Esophagus (tissue), 2 donors: ENCODE results near the gene USP17L22. TPM values are rescaled to one million over a fixed set of nuclear protein-coding genes. Genes with fewer than 3 reads are reported as not detected.
"Not testable (repeated sequence)": the region's sequence is repeated elsewhere in the genome, so short reads cannot be mapped to it uniquely, and the experiment has no call there.

ENCODE experiments used
- H3K27ac ChIP-seq, 2 donors: one replicate each; pipeline ENCODE4 v1.5.1; 2013; ENCODE audit warnings: low read depth in 2 of 2, mild to moderate bottlenecking in 2 of 2, inconsistent platforms in 1 of 2, low read length in 1 of 2, moderate library complexity in 1 of 2
- H3K27me3 ChIP-seq, 2 donors: one replicate each; pipeline ENCODE4 v1.6.1; 2013; ENCODE audit warnings: low read length in 2 of 2, control low read depth in 1 of 2, mild to moderate bottlenecking in 1 of 2; ENCODE audit not compliant: insufficient read depth in 2 of 2, control insufficient read depth in 1 of 2
- H3K36me3 ChIP-seq, 2 donors: one replicate each; pipeline ENCODE4 v1.6.1; 2013; ENCODE audit warnings: low read length in 1 of 2; ENCODE audit not compliant: control insufficient read depth in 2 of 2, insufficient read depth in 2 of 2
- H3K4me1 ChIP-seq, 2 donors: one replicate each; pipeline ENCODE4 v1.6.1; 2013; ENCODE audit warnings: low read length in 1 of 2; ENCODE audit not compliant: control insufficient read depth in 2 of 2, insufficient read depth in 2 of 2
- H3K4me3 ChIP-seq, 2 donors: one replicate each; pipeline ENCODE4 v1.5.1; 2013; ENCODE audit warnings: low read length in 2 of 2, mild to moderate bottlenecking in 2 of 2, low read depth in 1 of 2, moderate library complexity in 1 of 2
- H3K9me3 ChIP-seq, 2 donors: one replicate each; pipeline ENCODE4 v1.6.1; 2013; ENCODE audit warnings: mild to moderate bottlenecking in 2 of 2, low read depth in 1 of 2, low read length in 1 of 2, moderate library complexity in 1 of 2; ENCODE audit not compliant: control insufficient read depth in 2 of 2, insufficient read depth in 1 of 2
- WGBS, 2 donors: extraction: QIAGEN DNeasy Blood & Tissue Kit; methylation state at CpG; one replicate each; pipeline ENCODE4 v1.1.7; 2013; 5-methylcytosine and 5-hydroxymethylcytosine counted together
- polyA plus RNA-seq, 2 donors: library from polyadenylated mRNA; stranded (reverse); fragments of 200-250 nt; gene quantifications; one replicate each; pipeline ENCODE4 v1.2.3, GENCODE V29; 2013
- donor health status: healthy with polysubstance abuse.
- donor health status: Bipolar disorder and iron deficiency.

Gene USP17L22
- polyA plus RNA-seq, 2 donors, result not detected

DNA sequence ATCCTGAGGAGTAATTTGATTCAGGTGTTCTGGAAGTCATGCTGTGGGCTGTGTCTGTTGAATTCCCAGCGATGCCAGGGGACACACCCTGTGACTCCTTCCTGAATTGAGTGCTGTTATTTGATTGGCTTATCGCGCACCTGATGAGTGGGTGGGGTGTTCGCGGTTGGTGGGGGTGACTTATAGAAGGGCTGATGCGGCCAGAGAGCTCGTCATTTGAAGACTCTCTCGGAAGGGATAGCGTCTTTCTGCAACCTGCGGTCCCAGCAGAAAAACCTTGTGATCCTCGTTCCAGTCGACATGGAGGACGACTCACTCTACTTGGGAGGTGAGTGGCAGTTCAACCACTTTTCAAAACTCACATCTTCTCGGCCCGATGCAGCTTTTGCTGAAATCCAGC lies 9.6 kb upstream of the USP17L22 start, which contains the start of gene USP17L20:
Gene USP17L20 (plus strand): TSS at position 301 of the 400 bp plus-strand sequence. CDS start 0 bp downstream, at position 301.
- WGBS, 2 donors, result no CpG with 5 or more reads among the region's 15 CpGs
- H3K4me3 ChIP-seq, H3K4me1 ChIP-seq, H3K27me3 ChIP-seq, H3K27ac ChIP-seq, H3K36me3 ChIP-seq, H3K9me3 ChIP-seq: not testable (repeated sequence)

DNA sequence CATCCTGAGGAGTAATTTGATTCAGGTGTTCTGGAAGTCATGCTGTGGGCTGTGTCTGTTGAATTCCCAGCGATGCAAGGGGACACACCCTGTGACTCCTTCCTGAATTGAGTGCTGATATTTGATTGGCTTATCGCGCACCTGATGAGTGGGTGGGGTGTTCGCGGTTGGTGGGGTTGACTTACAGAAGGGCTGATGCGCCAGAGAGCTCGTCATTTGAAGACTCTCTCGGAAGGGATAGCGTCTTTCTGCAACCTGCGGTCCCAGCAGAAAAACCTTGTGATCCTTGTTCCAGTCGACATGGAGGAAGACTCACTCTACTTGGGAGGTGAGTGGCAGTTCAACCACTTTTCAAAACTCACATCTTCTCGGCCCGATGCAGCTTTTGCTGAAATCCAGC lies 4.8 kb upstream of the USP17L22 start, which contains the start of gene USP17L21:
Gene USP17L21 (plus strand): TSS at position 301 of the 400 bp plus-strand sequence. CDS start 0 bp downstream, at position 301.
- not testable (repeated sequence) for H3K36me3 ChIP-seq, H3K4me3 ChIP-seq, H3K4me1 ChIP-seq, H3K9me3 ChIP-seq, H3K27me3 ChIP-seq, H3K27ac ChIP-seq
- no CpG with 5 or more reads among the region's 13 CpGs for WGBS, 2 donors

DNA sequence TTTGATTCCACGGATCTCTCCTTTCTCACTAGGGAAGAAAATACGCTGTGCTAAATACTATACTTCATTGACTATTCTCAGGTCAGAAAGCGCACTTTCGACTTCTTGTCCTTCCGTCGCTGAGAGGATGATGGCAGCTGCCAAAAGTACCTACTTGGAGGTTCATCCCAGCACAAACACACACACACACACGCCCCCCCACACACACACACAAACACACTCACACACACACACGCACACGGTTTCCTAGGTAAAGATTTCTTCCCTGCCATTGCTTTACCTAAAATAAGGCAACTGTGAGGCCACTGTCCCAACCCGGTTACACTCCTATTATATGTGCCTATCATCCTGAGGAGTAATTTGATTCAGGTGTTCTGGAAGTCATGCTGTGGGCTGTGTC lies 4.3 kb downstream of the USP17L22 start:
- H3K4me3 ChIP-seq, H3K4me1 ChIP-seq, H3K27ac ChIP-seq, H3K27me3 ChIP-seq, H3K9me3 ChIP-seq, H3K36me3 ChIP-seq: not testable (repeated sequence)
- WGBS, 2 donors, result 82 to 87% methylated on average over 5 of the region's 10 CpGs

Other genes with a start within 250 kb of the USP17L22 start
- not detected for gene FAM90A26, start 97.2 kb upstream of the USP17L22 start, polyA plus RNA-seq
- gene USP17L10, start 57.0 kb upstream of the USP17L22 start, polyA plus RNA-seq, result not detected
- gene USP17L11, start 52.2 kb upstream of the USP17L22 start, polyA plus RNA-seq, result not detected
- gene USP17L12, start 47.5 kb upstream of the USP17L22 start, polyA plus RNA-seq, result not detected
- not detected for gene USP17L13, start 42.7 kb upstream of the USP17L22 start, polyA plus RNA-seq
- not detected for gene USP17L15, start 33.2 kb upstream of the USP17L22 start, polyA plus RNA-seq
- not detected for gene USP17L17, start 23.7 kb upstream of the USP17L22 start, polyA plus RNA-seq
- gene USP17L18, start 19.0 kb upstream of the USP17L22 start, polyA plus RNA-seq, result not detected
- gene USP17L19, start 14.2 kb upstream of the USP17L22 start, polyA plus RNA-seq, result not detected
- gene USP17L20, start 9.5 kb upstream of the USP17L22 start, polyA plus RNA-seq, result not detected
- not detected for gene USP17L21, start 4.7 kb upstream of the USP17L22 start, polyA plus RNA-seq
- gene USP17L24, start 57.5 kb downstream of the USP17L22 start, polyA plus RNA-seq, result not detected
- not detected for gene USP17L25, start 62.3 kb downstream of the USP17L22 start, polyA plus RNA-seq
- gene USP17L26, start 67.0 kb downstream of the USP17L22 start, polyA plus RNA-seq, result not detected
- not detected for gene USP17L5, start 71.8 kb downstream of the USP17L22 start, polyA plus RNA-seq
- gene USP17L27, start 76.5 kb downstream of the USP17L22 start, polyA plus RNA-seq, result not detected
- gene USP17L28, start 81.3 kb downstream of the USP17L22 start, polyA plus RNA-seq, result not detected
- gene USP17L29, start 86.0 kb downstream of the USP17L22 start, polyA plus RNA-seq, result not detected
- not detected for gene USP17L30, start 95.5 kb downstream of the USP17L22 start, polyA plus RNA-seq
- not detected for gene DEFB131A, start 176.8 kb downstream of the USP17L22 start, polyA plus RNA-seq